ENCODE measurements around the gene EML6. TPM values are rescaled to one million over a fixed set of nuclear protein-coding genes. Genes with fewer than 3 reads are reported as not detected.
A peak's percentile ranks its signal among the peaks of the same experiment; 100 is the strongest.

EML6 gene
- total RNA-seq, 1 donor from 2014 or later = 8.1 TPM

GRCh38 chr2:54977149-54977548 lies 253.7 kb downstream of the EML6 start:
- no peak for TF ChIP-seq CTCF (conservative IDR thresholded peaks at IDR 0.05)
- Mint-ChIP-seq H3K27ac (ENCODE audit: unreplicated experiment) (no peak overlapping the region), H3K4me3 (no peak overlapping the region), H3K9me3 (no peaks in the 10 kb centered on the region), H3K36me3 (ENCODE audit: low read depth) (peaks cover 13% of the 10 kb centered on the region), H3K27me3 (ENCODE audit: low read depth) (no peaks in the 10 kb centered on the region), H3K4me1 (peaks cover 7% of the 10 kb centered on the region)
- DNase-seq (ENCODE audit: low read depth, low spot score) = no peak

- no peak for DNase-seq (ENCODE audit: low read depth, low spot score)
- H3K36me3 Mint-ChIP-seq (ENCODE audit: low read depth) = peaks cover 12% of the 10 kb centered on the region
- H3K27ac Mint-ChIP-seq (ENCODE audit: unreplicated experiment) = no peak overlapping the region
- no peak overlapping the region for H3K4me3 Mint-ChIP-seq
- H3K27me3 Mint-ChIP-seq (ENCODE audit: low read depth) = no peaks in the 10 kb centered on the region
- no peaks in the 10 kb centered on the region for H3K9me3 Mint-ChIP-seq
- peaks cover 20% of the 10 kb centered on the region for H3K4me1 Mint-ChIP-seq
- TF ChIP-seq CTCF (conservative IDR thresholded peaks at IDR 0.05) = no peak
Measured at GRCh38 chr2:54979321-54980044, 256.0 kb downstream of the EML6 start.

- Mint-ChIP-seq H3K4me3 (no peak overlapping the region), H3K27ac (ENCODE audit: unreplicated experiment) (peak overlapping the region; percentile 30), H3K9me3 (no peaks in the 10 kb centered on the region), H3K27me3 (ENCODE audit: low read depth) (no peaks in the 10 kb centered on the region), H3K36me3 (ENCODE audit: low read depth) (peaks cover 10% of the 10 kb centered on the region), H3K4me1 (peaks cover 20% of the 10 kb centered on the region)
- no peak for TF ChIP-seq CTCF (conservative IDR thresholded peaks at IDR 0.05)
- no peak for DNase-seq (ENCODE audit: low read depth, low spot score)
Measured at GRCh38 chr2:54981385-54981784, 257.9 kb downstream of the EML6 start.

- no peak for TF ChIP-seq CTCF (conservative IDR thresholded peaks at IDR 0.05)
- Mint-ChIP-seq H3K4me1 (peaks cover 15% of the 10 kb centered on the region), H3K36me3 (ENCODE audit: low read depth) (no peaks in the 10 kb centered on the region), H3K27ac (ENCODE audit: unreplicated experiment) (no peak overlapping the region), H3K27me3 (ENCODE audit: low read depth) (no peaks in the 10 kb centered on the region), H3K4me3 (no peak overlapping the region), H3K9me3 (no peaks in the 10 kb centered on the region)
- DNase-seq (ENCODE audit: low read depth, low spot score) = no peak
Measured at GRCh38 chr2:54983345-54984220, 260.1 kb downstream of the EML6 start.

GRCh38 chr2:54984476-54984875 lies 261.0 kb downstream of the EML6 start:
- no peak for DNase-seq (ENCODE audit: low read depth, low spot score)
- Mint-ChIP-seq H3K27me3 (ENCODE audit: low read depth) (no peaks in the 10 kb centered on the region), H3K4me3 (no peak overlapping the region), H3K36me3 (ENCODE audit: low read depth) (no peaks in the 10 kb centered on the region), H3K4me1 (peaks cover 18% of the 10 kb centered on the region), H3K9me3 (no peaks in the 10 kb centered on the region), H3K27ac (ENCODE audit: unreplicated experiment) (no peak overlapping the region)
- no peak for TF ChIP-seq CTCF (conservative IDR thresholded peaks at IDR 0.05)
